Measurements from ENCODE around the gene DGKG.

GRCh38 chr3:186105543-186105942 lies 256.5 kb downstream of the DGKG start:
- TF ChIP-seq SNAPC5 (CRISPR knock-in tag; IDR thresholded peaks at IDR 0.05): no peak
- no peak for TF ChIP-seq RERE (CRISPR knock-in tag; IDR thresholded peaks at IDR 0.05; ENCODE audit: borderline replicate concordance)
- no peak for TF ChIP-seq TCF7L2 (IDR thresholded peaks at IDR 0.05; ENCODE audit: low read depth, low read length)
- TF ChIP-seq CTCF (IDR thresholded peaks at IDR 0.05 in 2 of 3, conservative IDR thresholded peaks at IDR 0.05 in 1 of 3; ENCODE audit: insufficient read depth in 2 of 3, low read depth in 1 of 3, low read length in 3 of 3): no peak
